ENCODE results near the gene CITED1. TPM values are rescaled to one million over a fixed set of nuclear protein-coding genes. Genes with fewer than 3 reads are reported as not detected.
A peak's percentile ranks its signal among the peaks of the same experiment; 100 is the strongest.

CITED1 gene
- total RNA-seq, 1 experiment from 2014 or later = 1.1 TPM

GRCh38 chrX:72304877-72305276 lies 837 bp downstream of the CITED1 start:
- no peak for DNase-seq
- H3K9me3 Mint-ChIP-seq = peaks cover 64 to 74% of the 10 kb centered on the region in 2 experiments
- no peak for TF ChIP-seq CTCF (conservative IDR thresholded peaks at IDR 0.05)
- peaks cover 7% of the 10 kb centered on the region for H3K9me3 ChIP-seq (ENCODE audit: control insufficient read depth, low read depth, low read length)
- no peaks in the 10 kb centered on the region; the same call in 1 of the 2 replicates for H3K4me1 ChIP-seq (ENCODE audit: insufficient read depth, low read length)
- no peaks in the 10 kb centered on the region for H3K79me1 ChIP-seq (ENCODE audit: insufficient read depth, low read depth, low read length, poor library complexity, severe bottlenecking)
- H3T11ph ChIP-seq (ENCODE audit: low read length) = no peak overlapping the region
- no peak overlapping the region for H2BK20ac ChIP-seq (ENCODE audit: low read depth, low read length, poor library complexity, severe bottlenecking)
- H2AK5ac ChIP-seq (ENCODE audit: insufficient read length, low read length) = no peak overlapping the region
- peaks cover 14 to 19% of the 10 kb centered on the region in 2 experiments for H3K4me1 Mint-ChIP-seq
- H3K27ac ChIP-seq (ENCODE audit: insufficient read length, low read depth, low read length) = no peak overlapping the region
- no CpG with 5 or more reads among the region's 26 CpGs for WGBS (ENCODE audit: extremely low coverage, insufficient read length, low lambda C conversion rate)
- H2AFZ ChIP-seq (ENCODE audit: low read length) = no peak overlapping the region
- H3K4me3 Mint-ChIP-seq = peak overlapping the region; percentile 57 to 82
- no peak overlapping the region for H3K4ac ChIP-seq (ENCODE audit: low read depth, low read length)
- H4K91ac ChIP-seq (ENCODE audit: insufficient read length, low read depth, low read length) = no peak overlapping the region
- H3K9ac ChIP-seq (ENCODE audit: extremely low read depth, insufficient read length, low read length) = no peak overlapping the region
- peaks cover 93% of the 10 kb centered on the region for H3K27me3 Mint-ChIP-seq (ENCODE audit: low read depth)
- H3K23me2 ChIP-seq (ENCODE audit: insufficient read length, low read depth, low read length, poor library complexity, severe bottlenecking) = peaks cover 27% of the 10 kb centered on the region
- no peaks in the 10 kb centered on the region for H4K20me1 ChIP-seq (ENCODE audit: control insufficient read depth, insufficient read depth, insufficient read length)
- H3K14ac ChIP-seq (ENCODE audit: insufficient read depth, low read length) = no peak overlapping the region
- H2BK120ac ChIP-seq (ENCODE audit: low read depth, low read length, poor library complexity, severe bottlenecking) = no peak overlapping the region
- no peak overlapping the region for H2BK5ac ChIP-seq (ENCODE audit: insufficient read length, low read length)
- no peak overlapping the region for H2BK15ac ChIP-seq (ENCODE audit: low read depth, low read length)
- no peak overlapping the region for H2BK12ac ChIP-seq (ENCODE audit: insufficient read length, low read depth, low read length)
- H3K18ac ChIP-seq (ENCODE audit: insufficient read length, low read depth, low read length) = no peak overlapping the region
- peaks cover 57% of the 10 kb centered on the region for H3K27me3 ChIP-seq (ENCODE audit: insufficient read depth, low read length)
- no peak overlapping the region for H3K56ac ChIP-seq (ENCODE audit: insufficient read length, low read depth, low read length)
- no peaks in the 10 kb centered on the region for H3K79me2 ChIP-seq (ENCODE audit: insufficient read depth, low read length)
- H4K8ac ChIP-seq (replicated peaks; ENCODE audit: insufficient read length, low read depth, low read length) = no peak overlapping the region
- peak overlapping the region; percentile 39 for H3K4me2 ChIP-seq (ENCODE audit: insufficient read depth, insufficient read length, low read length)
- H4K5ac ChIP-seq (ENCODE audit: insufficient read length, low read depth, low read length) = no peak overlapping the region
- H3K23ac ChIP-seq (ENCODE audit: insufficient read length, low read depth, low read length) = no peak overlapping the region
- H3K36me3 Mint-ChIP-seq (ENCODE audit: insufficient read depth in 1 of 3, low read depth in 3 of 3) = peaks cover 0 to 7% (median 7%) of the 10 kb centered on the region in 3 experiments; a peak in 5 of 7 replicates
- H3K27ac Mint-ChIP-seq = no peak overlapping the region
